GM18505 (cell line): ENCODE results near the gene TMEM80.
"Not testable (repeated sequence)": the region's sequence is repeated elsewhere in the genome, so short reads cannot be mapped to it uniquely, and the experiment has no call there.

Experiments
- ATAC-seq: cut with Tn5 transposase; IDR thresholded peaks from one replicate; pipeline ENCODE4 v1.9.1; 2021; ENCODE audit not compliant: unreplicated experiment
- POLR2A ChIP-seq: IDR thresholded peaks from 4 replicates; pipeline ENCODE4 v1.6.1; 2011; ENCODE audit warnings: borderline replicate concordance; ENCODE audit not compliant: insufficient read depth, insufficient read length; ENCODE audit errors: extremely low read depth

The TMEM80 gene

DNA sequence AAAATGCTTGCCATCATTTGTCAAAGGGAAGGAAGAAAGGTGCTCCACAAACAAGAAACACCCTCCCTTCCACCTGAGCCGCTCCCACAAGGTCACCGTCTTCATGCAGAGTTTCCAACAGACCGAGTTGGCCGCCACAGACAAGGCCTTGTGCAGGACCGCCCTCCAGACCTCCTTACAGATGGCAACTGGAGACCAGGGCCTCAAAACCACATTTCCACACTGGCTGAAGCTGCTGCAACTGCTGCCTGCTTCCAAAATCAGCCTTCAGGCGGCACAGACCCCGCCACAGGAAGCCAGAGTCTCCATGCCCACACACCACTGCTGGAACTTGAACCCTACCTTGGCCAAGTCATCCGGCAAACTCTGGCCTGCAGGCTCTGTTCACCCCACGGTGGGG, 6.9 kb upstream of the TMEM80 start:
- ATAC-seq = no peak
- no peak for TF ChIP-seq POLR2A

DNA sequence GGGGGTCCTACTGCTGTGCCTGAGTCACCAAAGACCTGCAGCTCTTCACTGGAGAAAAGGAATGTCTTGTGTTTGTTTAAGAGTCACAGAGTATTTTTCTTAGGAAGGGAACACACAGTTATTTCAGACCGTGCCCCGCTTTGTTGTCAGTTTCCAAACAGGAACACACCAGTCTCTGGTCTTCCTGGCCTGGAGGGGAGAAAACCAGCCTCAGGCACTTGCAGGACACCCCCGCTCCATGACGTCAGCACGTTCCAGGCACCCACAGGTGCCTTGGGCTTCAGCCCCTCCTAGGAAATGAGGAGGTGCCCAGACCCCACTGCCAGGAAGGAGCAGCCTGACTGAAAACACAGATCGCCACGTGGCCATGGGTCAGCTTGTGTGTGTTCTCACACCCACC, 6.0 kb upstream of the TMEM80 start:
- no peak for TF ChIP-seq POLR2A
- ATAC-seq = no peak

DNA sequence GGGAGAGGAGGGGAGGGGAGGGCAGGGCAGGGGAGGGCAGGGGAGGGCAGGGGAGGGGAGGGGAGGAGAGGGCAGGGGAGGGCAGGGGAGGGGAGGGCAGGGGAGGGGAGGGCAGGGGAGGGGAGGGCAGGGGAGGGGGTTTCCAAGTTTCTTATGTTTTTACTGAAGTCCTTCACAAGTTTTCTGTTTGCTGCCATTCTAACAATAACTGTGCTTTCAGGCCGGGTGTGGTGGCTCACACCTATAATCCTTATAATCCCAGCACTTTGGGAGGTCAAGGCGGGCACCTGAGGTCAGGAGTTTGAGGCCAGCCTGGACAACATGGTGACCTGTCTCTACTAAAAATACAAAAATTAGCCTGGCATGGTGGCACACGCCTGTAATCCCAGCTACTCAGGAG, 5.4 kb upstream of the TMEM80 start:
- not testable (repeated sequence) for ATAC-seq

DNA sequence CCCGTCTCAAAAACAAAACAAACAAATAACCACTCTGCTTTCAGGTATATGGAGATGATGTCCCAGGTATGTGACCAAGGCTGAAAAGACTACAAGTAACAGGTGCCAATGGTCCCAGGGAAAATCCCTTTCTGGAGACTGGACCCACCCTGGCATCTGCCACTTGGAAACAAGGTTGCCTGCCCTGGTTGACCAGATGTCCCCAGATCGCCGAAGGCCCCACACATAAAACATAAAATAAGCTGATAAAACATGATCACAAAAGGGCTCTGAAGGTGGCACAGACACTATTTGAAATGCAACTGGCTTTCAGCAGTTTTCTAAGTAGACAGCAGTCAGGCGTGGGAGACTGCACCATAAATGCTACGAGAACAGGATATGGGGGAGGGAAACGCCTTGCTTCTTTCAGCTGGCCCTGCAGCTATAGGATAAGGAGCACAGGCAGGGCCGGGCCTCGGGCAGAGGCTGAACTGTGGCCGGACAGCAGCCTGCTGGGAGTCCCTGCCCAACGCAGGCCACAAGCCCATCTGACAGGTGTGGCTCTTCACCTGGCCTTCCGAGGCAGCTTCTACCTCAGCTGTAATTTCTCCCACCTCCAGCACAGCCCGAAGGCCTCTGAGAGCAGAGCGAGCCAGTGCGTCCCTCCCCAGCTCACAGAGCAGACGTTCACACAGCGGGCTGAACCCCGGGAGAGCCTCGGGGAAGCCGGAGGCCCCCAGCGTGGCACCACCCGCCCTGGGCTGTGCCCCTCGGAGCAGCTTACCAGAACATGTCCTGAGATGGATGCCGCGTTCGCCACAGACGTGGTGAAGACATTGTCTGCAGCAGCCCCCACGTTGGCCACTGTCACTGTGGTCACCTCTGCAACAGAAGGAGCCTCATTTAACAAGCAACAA, 4.6 kb upstream of the TMEM80 start:
- ATAC-seq = no peak
- TF ChIP-seq POLR2A = no peak

DNA sequence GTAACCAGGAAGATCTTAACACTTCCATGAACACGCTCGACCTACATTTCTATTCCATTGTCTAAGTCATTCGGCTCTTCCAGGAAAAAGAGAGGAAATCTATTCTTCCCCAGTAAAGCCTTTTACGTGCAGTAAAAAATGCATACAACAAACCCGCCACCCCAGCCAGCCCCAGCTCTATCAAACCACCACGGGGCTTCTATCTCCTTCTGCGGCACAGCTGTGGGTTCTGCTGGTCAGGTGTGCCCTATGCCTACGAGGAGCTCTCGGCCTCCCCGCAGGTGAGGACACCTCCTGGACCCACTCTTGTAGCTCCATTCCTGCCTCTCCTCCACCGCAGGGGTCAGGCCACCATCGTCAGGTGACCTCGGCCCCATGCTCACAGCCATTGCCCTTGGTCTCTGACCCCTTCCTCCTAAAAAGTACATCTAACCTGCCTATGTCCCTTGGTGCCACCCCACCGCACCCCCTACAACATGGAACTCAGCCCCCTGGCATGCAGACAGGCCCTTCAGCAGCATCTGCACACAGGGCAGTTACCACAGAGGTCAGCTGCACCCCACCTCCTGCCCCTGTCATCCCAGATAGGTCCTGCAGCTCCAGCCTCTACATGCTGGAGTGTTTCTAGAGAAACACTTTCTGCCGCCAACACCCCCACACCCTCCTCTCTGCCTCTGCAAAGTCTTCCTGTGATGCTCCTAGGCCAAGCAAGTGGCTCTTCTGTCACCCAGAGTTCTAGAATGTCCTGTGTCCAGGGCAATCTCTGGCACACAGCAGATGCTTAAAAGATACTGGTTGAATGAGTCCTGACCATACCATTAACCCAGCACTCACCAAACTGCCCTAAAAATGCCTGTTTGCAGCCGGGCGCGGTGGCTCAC, 3.7 kb upstream of the TMEM80 start:
- ATAC-seq = no peak
- TF ChIP-seq POLR2A = no peak

DNA sequence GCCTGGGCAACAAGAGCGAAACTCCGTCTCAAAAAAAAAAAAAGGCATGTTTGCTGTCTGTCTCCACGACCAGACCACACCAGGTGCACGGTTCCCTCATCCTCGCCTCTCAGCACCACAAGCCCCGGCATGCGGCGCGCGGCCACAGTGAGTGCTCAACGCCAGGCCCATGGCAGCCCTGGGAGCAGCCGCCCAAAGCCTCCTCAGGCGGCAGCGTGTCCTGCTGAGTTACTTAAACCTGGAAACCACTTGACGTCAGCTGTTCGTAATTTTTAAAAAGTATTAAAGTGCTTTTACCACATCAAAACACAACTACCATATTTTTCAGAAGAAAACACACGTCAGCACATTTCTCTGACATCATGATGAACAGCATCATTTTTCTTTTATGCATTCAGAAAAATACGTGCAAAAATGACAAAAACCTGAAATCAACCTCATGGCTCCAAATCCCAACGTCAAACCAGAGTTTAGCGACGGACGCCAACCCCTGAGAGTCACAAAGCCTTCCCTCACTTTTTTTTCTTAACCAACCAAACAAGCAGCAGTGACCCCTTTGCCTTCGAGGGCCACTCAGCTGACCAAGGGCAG, 2.7 kb upstream of the TMEM80 start:
- no peak for TF ChIP-seq POLR2A
- ATAC-seq = no peak

DNA sequence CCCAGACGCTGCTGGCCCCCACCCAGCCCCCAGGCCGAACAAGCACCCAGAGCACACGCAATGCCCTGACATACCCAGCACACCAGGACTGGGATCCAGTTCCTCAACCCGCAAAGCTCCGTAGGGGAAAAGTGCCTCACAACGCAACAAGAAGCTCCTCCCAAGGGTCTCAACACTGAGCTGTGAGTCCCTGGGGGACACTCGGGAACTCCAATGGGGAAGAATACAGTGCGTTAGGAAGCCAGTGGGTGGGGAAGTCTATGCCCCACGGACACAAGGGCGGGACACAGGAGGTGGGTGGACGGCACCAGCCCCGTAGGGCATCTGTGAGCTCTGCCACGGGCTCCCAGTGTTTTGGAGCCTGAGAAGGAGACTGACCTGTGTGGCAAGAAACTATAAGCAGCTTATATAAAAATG, 2.2 kb upstream of the TMEM80 start:
- no peak for TF ChIP-seq POLR2A
- no peak for ATAC-seq

DNA sequence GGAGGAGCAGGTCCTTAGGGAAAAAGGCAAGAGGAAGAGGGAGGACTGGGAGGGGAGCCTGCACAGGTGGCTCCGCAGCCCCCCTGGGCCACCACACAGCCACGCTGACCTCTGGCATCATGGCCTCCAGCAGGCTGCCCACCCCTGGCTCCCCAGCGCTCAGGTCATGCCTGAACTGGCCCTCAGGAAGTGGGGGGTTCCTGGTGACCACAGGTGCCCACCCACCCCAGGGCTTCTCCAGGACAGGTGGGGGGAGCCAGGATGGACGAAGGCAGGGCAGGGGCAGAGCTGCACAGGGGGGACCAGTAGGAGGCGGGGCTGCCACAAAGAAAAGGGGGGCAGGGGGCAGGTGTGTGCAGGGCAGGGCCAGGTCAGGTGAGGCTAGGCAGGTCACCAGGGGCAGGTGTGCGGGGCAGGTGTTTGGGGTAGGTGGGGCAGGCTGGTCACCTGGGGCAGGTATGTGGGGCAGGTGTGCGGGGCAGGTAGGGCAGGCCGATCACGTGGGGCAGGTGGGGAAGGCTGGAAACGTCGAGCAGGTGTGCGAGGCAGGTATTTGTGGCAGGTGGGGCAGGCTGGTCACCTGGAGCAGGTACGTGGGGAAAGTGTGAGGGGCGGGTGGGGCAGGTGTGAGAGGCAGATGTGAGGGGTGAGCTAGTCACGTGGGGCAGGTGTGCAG, 1.6 kb upstream of the TMEM80 start:
- no peak for TF ChIP-seq POLR2A
- no peak for ATAC-seq

DNA sequence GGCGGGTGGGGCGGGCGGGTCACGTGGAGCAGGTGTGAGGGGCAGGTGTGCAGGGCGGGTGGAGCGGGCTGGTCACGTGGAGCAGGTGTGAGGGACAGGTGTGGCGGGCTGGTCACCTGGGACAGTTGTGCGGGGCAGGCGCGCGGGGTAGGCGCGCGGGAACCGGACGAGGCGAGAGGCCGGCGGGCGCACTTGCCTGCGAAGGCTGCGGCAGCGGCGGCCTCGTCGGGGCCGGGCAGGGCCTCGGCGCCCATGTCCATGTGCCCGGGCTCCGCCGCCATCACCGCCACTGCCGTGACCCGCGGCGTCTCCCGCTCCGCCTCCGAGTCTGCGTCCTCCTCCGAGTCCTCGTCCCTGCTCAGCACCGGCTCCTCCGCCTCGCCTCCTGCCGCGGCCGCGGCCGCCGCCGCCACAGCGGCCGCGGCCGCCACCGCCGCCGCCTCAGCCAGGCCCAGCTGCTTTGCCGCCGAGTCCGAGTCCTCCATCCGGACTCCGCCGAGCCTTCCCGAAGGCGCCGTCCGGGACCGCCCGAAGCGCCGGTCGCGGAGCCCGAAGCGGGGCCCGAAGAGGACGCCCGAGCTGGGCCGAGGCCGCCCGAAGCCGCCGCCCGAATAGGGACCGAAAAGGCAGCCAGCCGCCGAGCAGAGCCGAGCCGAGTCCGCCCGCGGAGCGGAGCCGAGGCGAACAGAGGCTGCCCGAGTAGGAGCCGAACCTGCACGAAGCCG, 891 bp upstream of the TMEM80 start, which contains the start of gene DEAF1:
DEAF1 (minus strand) TSS at position 660 of the 725 bp plus-strand sequence; CDS start at position 485, 175 bp downstream.
- peak; percentile 71 for ATAC-seq
- TF ChIP-seq POLR2A = peak; percentile 33

DNA sequence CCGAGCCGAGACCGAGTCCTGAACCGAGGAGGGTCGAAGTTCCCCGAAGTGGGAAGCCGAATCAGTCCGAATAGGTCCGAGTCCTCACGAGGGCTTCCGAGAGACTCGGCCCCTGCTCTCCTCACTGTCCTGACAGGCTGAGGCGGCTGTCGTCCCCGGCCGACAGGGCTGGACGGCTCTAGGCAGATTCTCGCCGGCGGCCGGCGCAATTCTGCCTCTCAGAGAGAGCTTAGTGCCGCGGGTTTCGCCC, 403 bp upstream of the TMEM80 start:
- TF ChIP-seq POLR2A = no peak
- ATAC-seq = no peak

DNA sequence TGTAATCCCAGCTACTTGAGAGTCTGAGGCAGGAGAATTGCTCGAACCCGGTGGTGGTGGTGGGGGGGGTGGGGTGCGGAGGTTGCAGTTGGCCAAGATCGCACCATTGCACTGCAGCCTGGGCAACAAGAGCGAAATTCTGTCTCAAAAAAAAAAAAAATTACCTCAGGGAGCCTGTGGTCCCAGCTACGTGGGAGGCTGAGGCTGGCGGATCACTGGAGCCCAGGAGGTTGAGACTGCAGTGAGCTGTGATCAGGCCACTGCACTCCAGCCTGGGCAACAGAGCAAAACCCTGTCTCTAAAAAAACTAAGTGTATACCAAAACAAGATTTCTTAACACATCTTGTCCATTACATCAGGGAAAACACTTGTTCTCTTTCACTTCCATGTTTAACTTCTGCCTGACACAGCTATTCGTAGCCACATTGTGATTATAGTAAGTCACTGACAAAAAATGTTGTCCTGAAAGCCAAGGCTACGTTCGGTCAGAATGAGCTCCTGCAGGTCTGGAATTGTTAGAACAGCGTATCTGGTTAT, 1.4 kb downstream of the TMEM80 start:
- no peak for TF ChIP-seq POLR2A
- ATAC-seq = no peak

DNA sequence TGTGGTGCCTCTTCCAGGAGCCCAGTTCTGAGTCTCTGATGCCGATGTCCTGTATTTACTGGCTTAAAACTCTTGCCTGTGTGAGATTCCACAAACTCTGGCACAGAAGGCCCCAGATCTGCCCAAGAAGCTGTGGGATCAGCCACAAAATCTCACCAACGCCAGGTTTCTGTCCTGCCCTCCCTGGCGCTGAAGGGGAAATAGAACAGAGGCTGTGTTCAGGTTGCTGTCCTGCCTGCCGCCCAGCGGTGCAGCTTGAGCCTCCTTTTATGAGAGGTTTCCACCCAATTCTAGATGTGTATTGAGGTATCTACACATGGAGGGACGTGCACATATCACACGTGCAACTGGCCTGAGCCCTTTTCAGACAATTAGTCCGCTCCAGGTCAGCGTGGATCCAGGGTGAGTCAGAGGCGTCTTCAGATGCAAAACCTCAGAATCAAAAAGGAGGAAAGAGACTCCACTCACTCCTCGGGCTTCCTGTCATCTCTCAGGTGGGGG, 2.2 kb downstream of the TMEM80 start:
- no peak for ATAC-seq
- TF ChIP-seq POLR2A = no peak

DNA sequence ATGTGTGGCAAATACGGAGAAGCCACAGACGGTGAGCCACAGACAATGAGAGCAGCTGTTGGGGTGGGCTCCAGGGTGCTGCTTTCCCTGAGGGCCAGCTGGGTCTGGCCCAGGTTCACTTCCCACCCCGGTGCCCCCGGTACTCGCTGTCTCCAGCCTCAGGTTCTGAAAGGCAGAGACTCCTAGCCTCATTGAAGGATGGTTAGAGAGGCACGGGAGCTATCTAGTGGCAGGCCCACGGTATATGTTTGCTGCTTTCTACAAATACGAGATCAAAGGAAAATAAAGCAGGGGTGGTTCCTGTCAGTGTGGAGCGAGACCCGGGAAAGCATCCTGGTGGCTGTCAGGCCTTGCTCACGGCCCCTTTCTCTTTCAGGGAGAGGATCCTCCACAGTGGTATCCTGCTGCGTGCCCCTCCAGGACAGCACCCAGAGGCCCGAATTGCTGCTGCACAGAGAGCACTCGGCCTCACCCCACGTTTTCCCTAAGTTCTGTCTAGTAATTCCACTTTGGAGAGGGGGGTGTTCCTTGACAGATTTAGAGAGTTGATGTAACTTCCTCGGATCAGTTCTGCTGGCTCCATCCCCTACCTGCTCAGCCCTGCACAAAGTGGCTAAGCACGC, 3.0 kb downstream of the TMEM80 start:
- no peak for TF ChIP-seq POLR2A
- ATAC-seq = no peak
